Cardiac muscle cell (in vitro differentiated cells and primary cell): ENCODE measurements around the gene NR0B2. TPM values are rescaled to one million over a fixed set of nuclear protein-coding genes. Genes with fewer than 3 reads are reported as not detected.
A peak's percentile ranks its signal among the peaks of the same experiment; 100 is the strongest.

Experiments
- DNase-seq, 2 donors: peaks; one replicate each; pipeline versions ENCODE4 v3.0.0 to v3.0.0-alpha.2; 2010 to 2017; ENCODE audit warnings: low read depth in 1 of 2, low spot score in 1 of 2
- H3K27ac ChIP-seq: fragments of 200-600 bp; sonication (generic); 2 replicates; pipeline ENCODE4 v1.5.1; 2016
- H3K27me3 ChIP-seq: fragments of 200-600 bp; sonication (generic); 2 replicates; pipeline ENCODE4 v1.6.0; 2016; ENCODE audit warnings: control low read depth
- H3K36me3 ChIP-seq: fragments of 200-600 bp; sonication (generic); 2 replicates; pipeline ENCODE4 v1.5.1; 2016; ENCODE audit warnings: control low read depth
- H3K4me1 ChIP-seq: fragments of 200-600 bp; sonication (generic); 2 replicates; pipeline ENCODE4 v1.8.1; 2017; ENCODE audit warnings: low read depth, mild to moderate bottlenecking, mixed run types
- H3K4me3 ChIP-seq: fragments of 200-600 bp; sonication (generic); 2 replicates; pipeline ENCODE4 v1.5.1; 2016; ENCODE audit warnings: mild to moderate bottlenecking
- H3K9me3 ChIP-seq: fragments of 200-600 bp; sonication (generic); 2 replicates; pipeline ENCODE4 v1.5.1; 2017; ENCODE audit warnings: low read depth, mild to moderate bottlenecking, control low read depth
- polyA plus RNA-seq: library from polyadenylated mRNA; unstranded; fragments of >200 nt; fragmentation: Nextera tagmentation; extraction: Ambion mirVana; gene quantifications from 2 replicates; pipeline ENCODE4 v1.2.1, GENCODE V29; 2016
- total RNA-seq: library from RNA; depleted of rRNA; stranded (reverse); fragments of >200 nt; gene quantifications from 2 replicates; pipeline ENCODE4 v1.2.3, GENCODE V29; 2016
- TF ChIP-seq, protein P1 (sequence below): IDR thresholded peaks from 2 replicates; pipeline ENCODE4 v1.5.1; 2012; ENCODE audit warnings: low read depth, mild to moderate bottlenecking, low read length

Gene NR0B2
- total and polyA plus RNA-seq, 2 experiments from 2014 or later = 2.1 to 3.3 TPM

DNA sequence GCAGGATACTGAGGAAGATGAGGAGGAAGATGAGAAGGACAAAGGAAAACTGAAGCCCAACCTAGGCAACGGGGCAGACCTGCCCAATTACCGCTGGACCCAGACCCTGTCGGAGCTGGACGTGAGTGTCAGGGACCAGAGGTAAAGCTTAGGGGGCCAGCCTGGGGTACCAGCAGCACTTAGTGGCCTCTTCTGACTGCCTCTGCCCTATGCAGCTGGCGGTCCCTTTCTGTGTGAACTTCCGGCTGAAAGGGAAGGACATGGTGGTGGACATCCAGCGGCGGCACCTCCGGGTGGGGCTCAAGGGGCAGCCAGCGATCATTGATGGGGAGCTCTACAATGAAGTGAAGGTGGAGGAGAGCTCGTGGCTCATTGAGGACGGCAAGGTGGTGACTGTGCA lies 28.9 kb upstream of the NR0B2 start:
- H3K27me3 ChIP-seq = no peaks in the 10 kb centered on the region

DNA sequence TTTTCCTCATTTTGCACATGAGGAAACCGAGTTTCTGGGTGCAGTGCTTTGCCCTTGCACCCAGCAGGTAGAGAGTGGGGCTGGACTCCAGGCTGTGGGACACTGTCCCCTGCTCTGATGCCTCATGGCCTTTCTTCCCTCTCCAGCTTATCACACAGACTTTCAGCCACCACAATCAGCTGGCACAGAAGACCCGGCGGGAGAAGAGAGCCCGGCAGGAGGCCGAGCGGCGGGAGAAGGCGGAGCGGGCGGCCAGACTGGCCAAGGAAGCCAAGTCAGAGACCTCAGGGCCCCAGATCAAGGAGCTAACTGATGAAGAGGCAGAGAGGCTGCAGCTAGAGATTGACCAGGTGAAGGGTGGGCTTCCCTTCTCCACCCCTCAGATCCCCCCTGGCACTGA lies 27.5 kb upstream of the NR0B2 start:
- Histone ChIP-seq H3K27me3 (no peaks in the 10 kb centered on the region), H3K27ac (no peak overlapping the region), H3K36me3 (peaks cover 43% of the 10 kb centered on the region), H3K4me1 (no peaks in the 10 kb centered on the region), H3K9me3 (no peaks in the 10 kb centered on the region), H3K4me3 (no peak overlapping the region)
- no peak for DNase-seq
- TF ChIP-seq, protein P1, sequence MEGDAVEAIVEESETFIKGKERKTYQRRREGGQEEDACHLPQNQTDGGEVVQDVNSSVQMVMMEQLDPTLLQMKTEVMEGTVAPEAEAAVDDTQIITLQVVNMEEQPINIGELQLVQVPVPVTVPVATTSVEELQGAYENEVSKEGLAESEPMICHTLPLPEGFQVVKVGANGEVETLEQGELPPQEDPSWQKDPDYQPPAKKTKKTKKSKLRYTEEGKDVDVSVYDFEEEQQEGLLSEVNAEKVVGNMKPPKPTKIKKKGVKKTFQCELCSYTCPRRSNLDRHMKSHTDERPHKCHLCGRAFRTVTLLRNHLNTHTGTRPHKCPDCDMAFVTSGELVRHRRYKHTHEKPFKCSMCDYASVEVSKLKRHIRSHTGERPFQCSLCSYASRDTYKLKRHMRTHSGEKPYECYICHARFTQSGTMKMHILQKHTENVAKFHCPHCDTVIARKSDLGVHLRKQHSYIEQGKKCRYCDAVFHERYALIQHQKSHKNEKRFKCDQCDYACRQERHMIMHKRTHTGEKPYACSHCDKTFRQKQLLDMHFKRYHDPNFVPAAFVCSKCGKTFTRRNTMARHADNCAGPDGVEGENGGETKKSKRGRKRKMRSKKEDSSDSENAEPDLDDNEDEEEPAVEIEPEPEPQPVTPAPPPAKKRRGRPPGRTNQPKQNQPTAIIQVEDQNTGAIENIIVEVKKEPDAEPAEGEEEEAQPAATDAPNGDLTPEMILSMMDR = no peak

More for the DNA sequence above, 28.9 kb upstream of the NR0B2 start:
- Histone ChIP-seq H3K36me3 (peaks cover 49% of the 10 kb centered on the region), H3K4me3 (no peak overlapping the region), H3K9me3 (no peaks in the 10 kb centered on the region), H3K27ac (no peak overlapping the region), H3K4me1 (no peaks in the 10 kb centered on the region)
- TF ChIP-seq, protein P1 = no peak
- no peak for DNase-seq

DNA sequence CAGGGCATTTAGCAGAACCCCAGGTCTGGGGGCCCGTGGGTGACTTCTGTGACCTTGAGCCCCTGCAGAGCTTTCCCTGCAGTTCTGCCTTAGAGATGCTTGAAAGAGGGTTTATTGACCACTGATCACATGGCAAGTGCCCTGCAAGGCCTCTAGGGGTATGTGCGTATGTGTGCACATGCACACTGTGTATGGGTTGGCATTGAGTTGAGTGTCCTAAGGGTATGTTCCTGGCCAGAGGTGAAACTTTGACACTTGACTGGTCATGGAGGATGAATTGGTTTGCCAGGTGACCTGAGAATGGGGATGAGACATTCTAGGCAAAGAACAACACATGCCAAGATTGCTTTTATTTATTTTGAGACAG lies 24.9 kb upstream of the NR0B2 start:
- H3K9me3 ChIP-seq = no peaks in the 10 kb centered on the region

DNA sequence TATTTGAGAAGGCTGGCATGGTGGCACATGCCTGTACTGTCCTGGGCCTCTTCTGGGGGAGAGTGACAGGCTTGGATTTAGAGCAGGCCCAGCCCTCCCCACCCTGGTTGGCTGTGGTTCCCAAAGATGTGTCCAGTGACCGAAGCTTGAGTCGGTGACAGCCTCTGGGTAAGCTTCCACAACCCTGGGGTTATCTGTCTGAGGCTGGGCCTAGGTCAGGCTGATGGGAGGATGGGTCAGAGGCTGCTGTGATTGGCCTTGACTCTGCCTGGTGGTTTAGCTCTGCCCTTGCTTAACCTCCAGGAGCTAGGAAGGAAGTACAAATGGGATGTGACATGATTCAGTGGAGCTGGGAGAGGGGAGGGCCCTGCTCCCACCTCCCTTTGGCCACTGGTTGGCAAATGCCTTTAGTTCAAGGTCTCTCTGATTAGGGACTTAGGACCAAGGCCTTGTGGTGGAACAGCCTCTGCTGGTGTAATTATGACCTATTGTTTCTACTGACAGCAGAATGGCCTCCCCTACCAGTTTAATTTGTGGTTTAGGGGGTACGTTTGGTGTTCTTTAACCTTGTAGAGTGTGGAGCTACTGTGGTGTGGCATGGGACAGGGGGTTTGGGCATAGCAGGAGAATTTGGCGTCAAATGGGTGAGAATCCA lies 24.4 kb upstream of the NR0B2 start:
- Histone ChIP-seq H3K4me1 (no peaks in the 10 kb centered on the region), H3K4me3 (no peak overlapping the region), H3K27me3 (no peaks in the 10 kb centered on the region), H3K36me3 (peaks cover 19% of the 10 kb centered on the region), H3K9me3 (no peaks in the 10 kb centered on the region), H3K27ac (peak overlapping the region; percentile 72)
- TF ChIP-seq, protein P1 = no peak
- DNase-seq = peak in 1 of 2 donors; percentile 3

More for the DNA sequence above, 24.9 kb upstream of the NR0B2 start:
- H3K27me3 ChIP-seq = no peaks in the 10 kb centered on the region
- no peak overlapping the region for H3K4me3 ChIP-seq
- TF ChIP-seq, protein P1 = no peak
- H3K36me3 ChIP-seq = peaks cover 24% of the 10 kb centered on the region
- peak overlapping the region; percentile 72 for H3K27ac ChIP-seq
- no peaks in the 10 kb centered on the region for H3K4me1 ChIP-seq
- DNase-seq = no peak

DNA sequence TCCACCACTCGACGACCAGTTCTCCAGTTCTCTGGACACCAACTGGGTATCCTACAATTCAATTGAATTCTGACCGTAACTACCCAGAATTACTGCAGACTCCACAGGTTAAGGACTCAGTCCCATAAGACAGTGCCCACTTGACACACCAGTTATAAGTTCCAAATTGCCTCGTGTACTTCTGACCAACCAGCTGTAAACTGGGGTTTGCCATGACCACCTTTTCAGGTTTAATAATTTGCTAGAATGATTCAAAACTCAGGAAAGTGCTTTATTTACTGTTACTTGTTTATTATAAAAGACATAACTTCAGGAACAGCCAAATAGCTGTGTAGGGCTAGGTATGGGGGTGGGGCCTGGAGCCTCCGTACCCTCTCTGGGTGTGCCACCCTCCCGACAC lies 23.0 kb upstream of the NR0B2 start:
- Histone ChIP-seq H3K9me3 (no peaks in the 10 kb centered on the region), H3K27ac (no peak overlapping the region), H3K36me3 (peaks cover 6% of the 10 kb centered on the region), H3K4me3 (no peak overlapping the region), H3K27me3 (no peaks in the 10 kb centered on the region), H3K4me1 (no peaks in the 10 kb centered on the region)
- TF ChIP-seq, protein P1 = no peak
- DNase-seq = no peak
